Lower lobe of right lung (tissue), 2 donors: Measurements from ENCODE around the gene DCDC2. TPM values are rescaled to one million over a fixed set of nuclear protein-coding genes. Genes with fewer than 3 reads are reported as not detected.

Source experiments
- ATAC-seq, 2 donors: fragments of 200-7000 bp; cut with Tn5 transposase; one replicate each; pipeline ENCODE4 v1.9.1; 2020 to 2022; ENCODE audit warnings: mild to moderate bottlenecking in 2 of 2, moderate library complexity in 2 of 2
- DNase-seq: peaks from one replicate; pipeline ENCODE4 v3.0.0-alpha.2; 2020
- H3K27ac ChIP-seq: fragments of 200-600 bp; one replicate; pipeline ENCODE4 v1.8.0; 2022
- H3K27me3 ChIP-seq: fragments of 200-600 bp; one replicate; pipeline ENCODE4 v1.8.0; 2022; ENCODE audit warnings: low read depth
- H3K36me3 ChIP-seq: fragments of 200-600 bp; one replicate; pipeline ENCODE4 v1.8.0; 2022; ENCODE audit warnings: mild to moderate bottlenecking
- H3K4me1 ChIP-seq: fragments of 200-600 bp; one replicate; pipeline ENCODE4 v1.8.0; 2022
- H3K4me3 ChIP-seq: fragments of 200-600 bp; one replicate; pipeline ENCODE4 v1.8.0; 2022; ENCODE audit warnings: mild to moderate bottlenecking
- H3K9me3 ChIP-seq: fragments of 200-600 bp; one replicate; pipeline ENCODE4 v1.8.0; 2022
- CTCF ChIP-seq: fragments of 200-600 bp; IDR thresholded peaks from one replicate; pipeline ENCODE4 v1.8.0; 2022; ENCODE audit warnings: antibody characterized with exemption, mild to moderate bottlenecking
- intact Hi-C: fragments of 100-400 bp; cut with DNase I; formaldehyde crosslinking; loops from one replicate; pipeline ENCODE4 v1.11.0; 2022
- total RNA-seq: library from RNA; stranded (reverse); fragmentation: NEBNext Ultra II Directional; extraction: Animal tissue kit (Norgen Biotek cat#: 25700); gene quantifications from one replicate; pipeline ENCODE4 v1.2.1, GENCODE V29; 2021
- donor health status: DM: no; HTN: yes; CAD: no; lungs with severe emphysema.

Gene DCDC2
- total RNA-seq, 1 donor from 2014 or later: 5.6 TPM

GRCh38 chr6:24359640-24360454 lies 2.0 kb upstream of the DCDC2 start:
- peak; percentile 76 for TF ChIP-seq CTCF
- H3K27ac ChIP-seq: peak overlapping the region; percentile 73
- H3K9me3 ChIP-seq: no peaks in the 10 kb centered on the region
- peaks cover 18% of the 10 kb centered on the region for H3K27me3 ChIP-seq
- H3K4me3 ChIP-seq: peak overlapping the region; percentile 58
- H3K36me3 ChIP-seq: no peaks in the 10 kb centered on the region
- H3K4me1 ChIP-seq: peaks cover 20% of the 10 kb centered on the region
- intact Hi-C loops: no loop called here
- DNase-seq: peak; percentile 89
- peak; percentile 91 to 94 for ATAC-seq

GRCh38 chr6:24358219-24358821 lies 461 bp upstream of the DCDC2 start:
- Histone ChIP-seq H3K4me1 (peaks cover 20% of the 10 kb centered on the region), H3K9me3 (no peaks in the 10 kb centered on the region), H3K36me3 (no peaks in the 10 kb centered on the region), H3K27me3 (peaks cover 18% of the 10 kb centered on the region), H3K4me3 (peak overlapping the region; percentile 53), H3K27ac (peak overlapping the region; percentile 49)
- ATAC-seq (no peak), DNase-seq (no peak)
- no peak for TF ChIP-seq CTCF
- intact Hi-C loops: no loop called here

GRCh38 chr6:24356310-24356973 lies 1.4 kb downstream of the DCDC2 start:
- ATAC-seq (no peak), DNase-seq (no peak)
- H3K4me1 ChIP-seq: peaks cover 20% of the 10 kb centered on the region
- H3K4me3 ChIP-seq: peak overlapping the region; percentile 53
- no peak overlapping the region for H3K27ac ChIP-seq
- TF ChIP-seq CTCF: no peak
- no peaks in the 10 kb centered on the region for H3K36me3 ChIP-seq
- intact Hi-C loops: no loop called here
- H3K9me3 ChIP-seq: no peaks in the 10 kb centered on the region
- H3K27me3 ChIP-seq: peaks cover 18% of the 10 kb centered on the region

- intact Hi-C loops: no loop called here
- ATAC-seq: no peak
- DNase-seq: no peak
- Histone ChIP-seq H3K27ac (no peak overlapping the region), H3K27me3 (peaks cover 17% of the 10 kb centered on the region), H3K36me3 (no peaks in the 10 kb centered on the region), H3K9me3 (no peaks in the 10 kb centered on the region), H3K4me1 (peaks cover 19% of the 10 kb centered on the region), H3K4me3 (no peak overlapping the region)
- TF ChIP-seq CTCF: no peak
Measured at GRCh38 chr6:24355393-24355792, 2.5 kb downstream of the DCDC2 start.

- Histone ChIP-seq H3K36me3 (no peaks in the 10 kb centered on the region), H3K9me3 (no peaks in the 10 kb centered on the region), H3K4me1 (peaks cover 9% of the 10 kb centered on the region), H3K4me3 (no peak overlapping the region), H3K27ac (no peak overlapping the region), H3K27me3 (peaks cover 9% of the 10 kb centered on the region)
- intact Hi-C loops: no loop called here
- TF ChIP-seq CTCF: no peak
- DNase-seq (no peak), ATAC-seq (no peak)
Measured at GRCh38 chr6:24353861-24354260, 4.0 kb downstream of the DCDC2 start.
